GM19395 (cell line): ENCODE results near the gene VWA5B2.
"Not testable (repeated sequence)": the region's sequence is repeated elsewhere in the genome, so short reads cannot be mapped to it uniquely, and the experiment has no call there.

ENCODE experiments used
- ATAC-seq: cut with Tn5 transposase; IDR thresholded peaks from one replicate; pipeline ENCODE4 v1.9.1; 2021; ENCODE audit warnings: mild to moderate bottlenecking, moderate library complexity; ENCODE audit not compliant: unreplicated experiment

Gene VWA5B2

GRCh38 chr3:184241141-184241446 is 11.7 kb downstream of the VWA5B2 start:
- no peak for ATAC-seq

GRCh38 chr3:184241447-184242296 is 12.3 kb downstream of the VWA5B2 start:
- ATAC-seq = no peak

- no peak for ATAC-seq
Measured at GRCh38 chr3:184242297-184242685, 12.9 kb downstream of the VWA5B2 start.

GRCh38 chr3:184248454-184249411 is 19.3 kb downstream of the VWA5B2 start, which contains the start of gene ALG3:
Gene ALG3 (minus strand): TSS chr3:184248962. CDS start chr3:184248940, 22 bp downstream.
- ATAC-seq = peak; percentile 49

- peak; percentile 86 for ATAC-seq
Measured at GRCh38 chr3:184249412-184250166, 20.2 kb downstream of the VWA5B2 start, which contains the start of gene EEF1AKMT4. Gene EEF1AKMT4 (plus strand): TSS chr3:184249672. CDS start chr3:184249695, 23 bp downstream.

- ATAC-seq = peak; percentile 74
Measured at GRCh38 chr3:184250167-184250828, 20.9 kb downstream of the VWA5B2 start.

- ATAC-seq = no peak
Measured at GRCh38 chr3:184255291-184256039, 26.1 kb downstream of the VWA5B2 start.

- ATAC-seq = no peak
Measured at GRCh38 chr3:184257083-184257915, 27.9 kb downstream of the VWA5B2 start.

- no peak for ATAC-seq
Measured at GRCh38 chr3:184258926-184259325, 29.5 kb downstream of the VWA5B2 start.

- ATAC-seq = no peak
Measured at GRCh38 chr3:184259396-184259877, 30.1 kb downstream of the VWA5B2 start.

- ATAC-seq = no peak
Measured at GRCh38 chr3:184259878-184260723, 30.7 kb downstream of the VWA5B2 start.

GRCh38 chr3:184260724-184261269 is 31.4 kb downstream of the VWA5B2 start:
- ATAC-seq = no peak

GRCh38 chr3:184261270-184261853 is 32.0 kb downstream of the VWA5B2 start, which contains the start of gene CAMK2N2:
Gene CAMK2N2 (minus strand): TSS chr3:184261553. CDS start chr3:184261285, 268 bp downstream.
- ATAC-seq = peak; percentile 50

GRCh38 chr3:184261854-184262763 is 32.7 kb downstream of the VWA5B2 start:
- ATAC-seq = peak; percentile 18

- ATAC-seq = no peak
Measured at GRCh38 chr3:184262764-184263179, 33.4 kb downstream of the VWA5B2 start.

GRCh38 chr3:184267249-184267648 is 37.9 kb downstream of the VWA5B2 start:
- not testable (repeated sequence) for ATAC-seq
